GM18868 (cell line): Measurements from ENCODE around the gene PLAC8.

ENCODE experiments used
- ATAC-seq: cut with Tn5 transposase; IDR thresholded peaks from one replicate; pipeline ENCODE4 v1.9.1; 2021; ENCODE audit warnings: mild to moderate bottlenecking, moderate library complexity; ENCODE audit not compliant: unreplicated experiment

PLAC8 gene

GRCh38 chr4:83114576-83114975, at the start of gene PLAC8:
Gene PLAC8, minus strand, starts transcription at chr4:83114729. Its CDS starts 6,808 bp downstream, at chr4:83107921.
- peak; percentile 57 for ATAC-seq

- no peak for ATAC-seq
These were observed 38.9 kb upstream of the PLAC8 start for GRCh38 chr4:83153417-83153816.

- ATAC-seq, result no peak
These were observed 38.2 kb upstream of the PLAC8 start for GRCh38 chr4:83152746-83153145.

GRCh38 chr4:83151651-83152050, 37.1 kb upstream of the PLAC8 start:
- no peak for ATAC-seq

- no peak for ATAC-seq
These were observed 36.3 kb upstream of the PLAC8 start for GRCh38 chr4:83150653-83151330.

GRCh38 chr4:83149865-83150652, 35.5 kb upstream of the PLAC8 start:
- ATAC-seq, result no peak

GRCh38 chr4:83146841-83147240, 32.3 kb upstream of the PLAC8 start:
- ATAC-seq, result no peak

GRCh38 chr4:83145776-83146175, 31.2 kb upstream of the PLAC8 start:
- peak; percentile 57 for ATAC-seq

- no peak for ATAC-seq
These were observed 25.1 kb upstream of the PLAC8 start for GRCh38 chr4:83139514-83140156.

- ATAC-seq, result no peak
These were observed 24.4 kb upstream of the PLAC8 start for GRCh38 chr4:83138946-83139345.

GRCh38 chr4:83132065-83132464, 17.5 kb upstream of the PLAC8 start:
- no peak for ATAC-seq

- ATAC-seq, result no peak
These were observed 14.7 kb upstream of the PLAC8 start for GRCh38 chr4:83129264-83129663.

- ATAC-seq, result no peak
These were observed 13.9 kb upstream of the PLAC8 start for GRCh38 chr4:83128240-83128929.

- ATAC-seq, result no peak
These were observed 11.2 kb upstream of the PLAC8 start for GRCh38 chr4:83125738-83126141.

GRCh38 chr4:83124111-83124780, 9.7 kb upstream of the PLAC8 start:
- ATAC-seq, result peak; percentile 79

GRCh38 chr4:83121246-83121645, 6.7 kb upstream of the PLAC8 start:
- ATAC-seq, result no peak

- ATAC-seq, result no peak
These were observed 4.3 kb upstream of the PLAC8 start for GRCh38 chr4:83118869-83119268.

- ATAC-seq, result no peak
These were observed 1.2 kb upstream of the PLAC8 start for GRCh38 chr4:83115656-83116285.

GRCh38 chr4:83115000-83115399, 471 bp upstream of the PLAC8 start:
- ATAC-seq, result no peak

- no peak for ATAC-seq
These were observed 1.1 kb downstream of the PLAC8 start for GRCh38 chr4:83113429-83113786.
